ENCODE results near the gene TMEFF2.
"Not testable (repeated sequence)": the region's sequence is repeated elsewhere in the genome, so short reads cannot be mapped to it uniquely, and the experiment has no call there.

Gene TMEFF2

DNA sequence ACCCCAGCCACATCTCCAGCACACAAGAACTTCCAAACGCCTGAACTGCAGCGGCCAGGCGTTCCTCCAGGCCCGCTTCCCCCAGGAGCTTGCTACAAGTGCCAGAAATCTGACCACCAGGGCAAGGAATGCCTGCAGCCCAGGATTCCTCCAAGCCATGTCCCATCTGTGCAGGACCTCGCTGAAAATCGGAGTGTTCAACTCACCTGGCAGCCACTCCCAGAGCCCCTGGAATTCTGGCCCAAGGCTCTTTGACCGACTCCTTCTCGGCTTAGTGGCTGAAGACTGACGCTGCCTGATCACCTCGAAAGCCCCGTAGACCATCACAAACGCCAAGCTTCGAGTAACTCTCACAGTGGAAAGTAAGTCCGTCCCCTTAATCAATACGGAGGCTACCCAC lies 62.1 kb downstream of the TMEFF2 start:
- H3K27me3 ChIP-seq (ENCODE audit: control insufficient read depth, insufficient read depth, low read length, poor library complexity, severe bottlenecking); H3K4me3 ChIP-seq (ENCODE audit: insufficient read depth, low read depth, low read length); H3K36me3 ChIP-seq (ENCODE audit: control insufficient read depth, insufficient read depth, low read length); H3K27ac ChIP-seq (ENCODE audit: insufficient read depth, low read depth, low read length, poor library complexity, severe bottlenecking); H3K4me1 ChIP-seq (ENCODE audit: control insufficient read depth, insufficient read depth, low read length); H3K9me3 ChIP-seq (ENCODE audit: control insufficient read depth, low read length): not testable (repeated sequence)
- 94 to 95% methylated on average over 13 of the region's 15 CpGs for WGBS, 2 experiments

DNA sequence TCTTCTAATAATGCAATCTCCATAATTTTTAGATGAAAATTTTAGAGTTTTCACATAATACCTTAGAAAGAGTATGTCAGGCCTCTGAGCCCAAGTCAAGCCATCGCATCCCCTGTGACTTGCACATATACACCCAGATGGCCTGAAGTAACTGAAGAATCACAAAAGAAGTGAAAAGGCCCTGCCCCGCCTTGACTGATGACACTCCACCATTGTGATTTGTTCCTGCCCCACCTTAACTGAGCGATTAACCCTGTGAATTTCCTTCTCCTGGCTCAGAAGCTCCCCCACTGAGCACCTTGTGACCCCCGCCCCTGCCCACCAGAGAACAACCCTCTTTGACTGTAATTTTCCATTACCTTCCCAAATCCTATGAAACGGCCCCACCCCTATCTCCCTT lies 64.4 kb downstream of the TMEFF2 start:
- H3K9me3 ChIP-seq (ENCODE audit: control insufficient read depth, low read length); H3K36me3 ChIP-seq (ENCODE audit: control insufficient read depth, insufficient read depth, low read length); H3K27me3 ChIP-seq (ENCODE audit: control insufficient read depth, insufficient read depth, low read length, poor library complexity, severe bottlenecking); H3K4me1 ChIP-seq (ENCODE audit: control insufficient read depth, insufficient read depth, low read length); H3K27ac ChIP-seq (ENCODE audit: insufficient read depth, low read depth, low read length, poor library complexity, severe bottlenecking); H3K4me3 ChIP-seq (ENCODE audit: insufficient read depth, low read depth, low read length): not testable (repeated sequence)
- 68 to 71% methylated on average over 3 to 5 of the region's 5 CpGs for WGBS, 2 experiments

DNA sequence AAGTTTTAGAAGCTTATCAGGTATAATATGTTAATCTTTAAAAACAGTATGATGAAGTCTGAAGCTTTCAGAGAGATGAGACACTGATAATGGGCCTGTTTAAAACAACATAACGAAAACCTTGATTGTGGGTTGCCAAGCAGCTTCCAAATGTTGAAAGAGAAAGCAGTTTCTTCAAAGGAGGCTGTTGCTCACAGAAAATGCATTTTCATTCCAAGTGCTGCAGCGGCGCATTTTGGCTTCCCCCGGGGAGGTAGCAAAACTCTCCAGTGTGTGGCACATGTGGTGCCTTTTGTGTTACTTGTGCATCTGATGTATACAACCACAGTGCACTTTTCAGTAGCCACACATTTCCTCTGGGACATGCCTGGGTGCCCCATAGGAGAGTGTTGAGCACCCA lies 66.1 kb downstream of the TMEFF2 start:
- Histone ChIP-seq H3K36me3 (ENCODE audit: control insufficient read depth, insufficient read depth, low read length) (no peaks in the 10 kb centered on the region), H3K4me3 (ENCODE audit: insufficient read depth, low read depth, low read length) (no peak overlapping the region), H3K27ac (ENCODE audit: insufficient read depth, low read depth, low read length, poor library complexity, severe bottlenecking) (no peak overlapping the region), H3K27me3 (ENCODE audit: control insufficient read depth, insufficient read depth, low read length, poor library complexity, severe bottlenecking) (no peaks in the 10 kb centered on the region), H3K9me3 (ENCODE audit: control insufficient read depth, low read length) (no peaks in the 10 kb centered on the region), H3K4me1 (ENCODE audit: control insufficient read depth, insufficient read depth, low read length) (no peaks in the 10 kb centered on the region)
- WGBS, 2 experiments = 82 to 92% methylated on average over 4 of the region's 4 CpGs

DNA sequence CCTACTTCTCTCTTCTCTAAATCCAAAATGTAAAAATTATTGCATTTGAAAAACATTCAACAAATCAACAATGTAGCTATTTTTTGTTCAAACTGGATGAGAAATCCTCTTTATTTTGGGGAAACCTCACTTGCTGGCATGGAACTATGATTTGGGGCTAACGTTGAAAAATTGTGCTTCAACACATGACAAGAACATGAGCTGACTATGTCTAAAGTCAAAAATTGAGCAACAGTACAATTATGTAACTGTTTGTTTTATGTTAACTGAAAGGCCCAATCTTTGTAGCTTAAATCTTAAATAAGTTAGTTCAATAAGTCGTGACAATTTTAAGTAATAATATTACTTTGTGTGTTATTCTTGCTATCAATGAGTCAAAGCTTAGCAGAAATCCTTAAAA lies 67.3 kb downstream of the TMEFF2 start:
- Histone ChIP-seq H3K27ac (ENCODE audit: insufficient read depth, low read depth, low read length, poor library complexity, severe bottlenecking) (no peak overlapping the region), H3K4me3 (ENCODE audit: insufficient read depth, low read depth, low read length) (no peak overlapping the region), H3K27me3 (ENCODE audit: control insufficient read depth, insufficient read depth, low read length, poor library complexity, severe bottlenecking) (no peaks in the 10 kb centered on the region), H3K9me3 (ENCODE audit: control insufficient read depth, low read length) (no peaks in the 10 kb centered on the region), H3K4me1 (ENCODE audit: control insufficient read depth, insufficient read depth, low read length) (no peaks in the 10 kb centered on the region), H3K36me3 (ENCODE audit: control insufficient read depth, insufficient read depth, low read length) (no peaks in the 10 kb centered on the region)
- WGBS, 2 experiments = 93 to 97% methylated on average over 1 of the region's 2 CpGs

DNA sequence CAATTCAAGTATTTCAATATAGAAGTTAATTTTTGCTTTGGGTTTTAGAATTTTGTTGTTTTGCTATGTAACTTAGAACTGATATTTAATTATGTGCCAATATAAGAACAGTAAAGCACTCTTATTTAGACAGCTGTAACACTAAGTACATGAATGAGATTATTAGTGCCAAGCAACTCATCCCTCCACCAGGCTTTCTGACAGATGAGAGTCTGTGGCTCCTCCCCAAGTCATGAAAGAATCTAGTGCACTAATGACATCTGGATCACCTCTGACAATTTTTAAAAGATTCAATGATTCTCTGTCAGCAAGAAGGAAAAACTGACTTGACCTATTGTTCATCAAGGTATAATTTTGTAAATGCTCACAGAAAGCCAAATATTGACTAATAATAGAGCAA lies 67.8 kb downstream of the TMEFF2 start:
- no peaks in the 10 kb centered on the region for H3K4me1 ChIP-seq (ENCODE audit: control insufficient read depth, insufficient read depth, low read length)
- no peak overlapping the region for H3K27ac ChIP-seq (ENCODE audit: insufficient read depth, low read depth, low read length, poor library complexity, severe bottlenecking)
- no peak overlapping the region for H3K4me3 ChIP-seq (ENCODE audit: insufficient read depth, low read depth, low read length)
- no peaks in the 10 kb centered on the region for H3K36me3 ChIP-seq (ENCODE audit: control insufficient read depth, insufficient read depth, low read length)
- H3K9me3 ChIP-seq (ENCODE audit: control insufficient read depth, low read length) = no peaks in the 10 kb centered on the region
- no peaks in the 10 kb centered on the region for H3K27me3 ChIP-seq (ENCODE audit: control insufficient read depth, insufficient read depth, low read length, poor library complexity, severe bottlenecking)

DNA sequence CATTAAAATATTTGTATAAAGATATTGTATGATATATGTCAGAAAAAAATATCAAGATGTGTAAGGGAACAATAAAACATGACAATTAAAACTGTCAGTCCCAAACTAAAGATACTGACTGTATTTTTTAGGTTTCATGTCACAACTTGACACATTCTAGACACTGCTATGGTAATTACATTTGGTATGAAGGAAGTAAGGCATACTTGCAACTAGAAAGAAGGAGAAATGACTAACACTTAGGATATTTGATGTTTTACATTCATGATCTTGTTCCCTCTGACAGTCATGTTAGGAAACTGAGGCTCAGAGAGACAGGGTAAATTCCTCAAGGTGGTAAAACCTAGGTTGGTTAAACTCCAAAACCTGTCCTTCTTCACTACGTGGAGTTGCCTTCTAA lies 68.3 kb downstream of the TMEFF2 start:
- Histone ChIP-seq H3K4me3 (ENCODE audit: insufficient read depth, low read depth, low read length) (no peak overlapping the region), H3K4me1 (ENCODE audit: control insufficient read depth, insufficient read depth, low read length) (no peaks in the 10 kb centered on the region), H3K36me3 (ENCODE audit: control insufficient read depth, insufficient read depth, low read length) (no peaks in the 10 kb centered on the region), H3K9me3 (ENCODE audit: control insufficient read depth, low read length) (no peaks in the 10 kb centered on the region), H3K27ac (ENCODE audit: insufficient read depth, low read depth, low read length, poor library complexity, severe bottlenecking) (no peak overlapping the region), H3K27me3 (ENCODE audit: control insufficient read depth, insufficient read depth, low read length, poor library complexity, severe bottlenecking) (no peaks in the 10 kb centered on the region)
- WGBS, 2 experiments = 0% methylated on average over 1 of the region's 1 CpG

DNA sequence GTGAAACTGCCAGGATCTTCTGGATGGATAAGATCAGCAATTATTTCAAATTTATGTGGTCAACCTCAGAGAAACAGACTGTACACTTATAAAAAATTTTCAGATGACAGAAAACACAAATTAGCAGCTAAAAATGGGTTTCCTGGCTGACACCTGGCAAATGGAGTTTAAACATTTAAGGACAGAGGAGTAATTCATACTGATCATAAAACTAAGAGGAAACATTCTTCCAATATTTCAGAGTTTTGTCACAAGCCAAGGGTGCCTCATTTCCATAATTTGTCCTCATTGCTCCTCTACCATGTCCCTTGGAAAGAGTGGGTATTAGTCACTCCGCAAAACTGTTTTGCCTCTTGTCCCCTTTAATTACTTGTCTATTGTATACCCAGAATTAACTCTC lies 70.2 kb downstream of the TMEFF2 start:
- no peak overlapping the region for H3K4me3 ChIP-seq (ENCODE audit: insufficient read depth, low read depth, low read length)
- 94 to 100% methylated on average over 1 of the region's 1 CpG for WGBS, 2 experiments
- H3K36me3 ChIP-seq (ENCODE audit: control insufficient read depth, insufficient read depth, low read length) = no peaks in the 10 kb centered on the region
- H3K4me1 ChIP-seq (ENCODE audit: control insufficient read depth, insufficient read depth, low read length) = no peaks in the 10 kb centered on the region
- H3K27me3 ChIP-seq (ENCODE audit: control insufficient read depth, insufficient read depth, low read length, poor library complexity, severe bottlenecking) = no peaks in the 10 kb centered on the region
- H3K27ac ChIP-seq (ENCODE audit: insufficient read depth, low read depth, low read length, poor library complexity, severe bottlenecking) = no peak overlapping the region
- no peaks in the 10 kb centered on the region for H3K9me3 ChIP-seq (ENCODE audit: control insufficient read depth, low read length)

DNA sequence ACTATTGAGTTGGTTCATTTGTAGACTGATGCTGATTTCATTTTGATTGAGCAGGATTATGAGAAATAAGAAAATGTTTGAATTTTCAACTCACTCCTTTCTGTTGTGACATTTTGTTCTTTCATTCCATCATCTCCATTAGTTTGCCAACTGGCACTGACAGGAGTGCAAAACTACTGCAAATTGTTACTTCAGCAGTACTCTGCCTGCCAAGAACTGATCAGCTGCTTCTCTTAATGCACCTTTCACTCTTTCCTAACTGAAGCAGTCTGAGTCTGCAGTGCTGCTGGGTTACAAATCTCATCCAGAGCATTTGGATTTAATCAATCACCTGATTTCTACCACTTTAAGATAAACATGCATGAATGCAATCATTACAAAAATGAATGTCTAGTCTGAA lies 70.9 kb downstream of the TMEFF2 start:
- H3K4me1 ChIP-seq (ENCODE audit: control insufficient read depth, insufficient read depth, low read length) = no peaks in the 10 kb centered on the region
- H3K36me3 ChIP-seq (ENCODE audit: control insufficient read depth, insufficient read depth, low read length) = no peaks in the 10 kb centered on the region
- no peak overlapping the region for H3K4me3 ChIP-seq (ENCODE audit: insufficient read depth, low read depth, low read length)
- H3K27me3 ChIP-seq (ENCODE audit: control insufficient read depth, insufficient read depth, low read length, poor library complexity, severe bottlenecking) = no peaks in the 10 kb centered on the region
- no peak overlapping the region for H3K27ac ChIP-seq (ENCODE audit: insufficient read depth, low read depth, low read length, poor library complexity, severe bottlenecking)
- H3K9me3 ChIP-seq (ENCODE audit: control insufficient read depth, low read length) = no peaks in the 10 kb centered on the region

DNA sequence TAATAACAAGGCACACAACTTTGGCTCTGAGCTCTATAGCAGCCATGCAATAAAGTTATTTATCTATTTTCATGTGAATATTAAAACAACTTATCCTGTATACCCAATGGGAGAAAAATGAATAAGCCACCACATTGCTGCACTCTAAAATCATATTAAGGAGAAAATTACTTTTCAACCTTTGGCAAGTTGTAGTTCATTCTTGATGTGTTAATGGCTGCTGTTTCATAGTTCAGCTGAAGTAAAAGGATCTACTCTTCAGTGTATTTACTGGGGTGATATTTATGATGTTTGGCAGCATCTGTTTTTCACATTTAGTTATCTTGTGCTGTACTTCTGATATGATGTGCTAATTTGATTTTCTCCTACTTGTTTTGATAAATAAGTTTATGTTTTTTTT lies 71.8 kb downstream of the TMEFF2 start:
- Histone ChIP-seq H3K4me1 (ENCODE audit: control insufficient read depth, insufficient read depth, low read length) (no peaks in the 10 kb centered on the region), H3K27ac (ENCODE audit: insufficient read depth, low read depth, low read length, poor library complexity, severe bottlenecking) (no peak overlapping the region), H3K36me3 (ENCODE audit: control insufficient read depth, insufficient read depth, low read length) (no peaks in the 10 kb centered on the region), H3K4me3 (ENCODE audit: insufficient read depth, low read depth, low read length) (no peak overlapping the region), H3K27me3 (ENCODE audit: control insufficient read depth, insufficient read depth, low read length, poor library complexity, severe bottlenecking) (no peaks in the 10 kb centered on the region), H3K9me3 (ENCODE audit: control insufficient read depth, low read length) (no peaks in the 10 kb centered on the region)

DNA sequence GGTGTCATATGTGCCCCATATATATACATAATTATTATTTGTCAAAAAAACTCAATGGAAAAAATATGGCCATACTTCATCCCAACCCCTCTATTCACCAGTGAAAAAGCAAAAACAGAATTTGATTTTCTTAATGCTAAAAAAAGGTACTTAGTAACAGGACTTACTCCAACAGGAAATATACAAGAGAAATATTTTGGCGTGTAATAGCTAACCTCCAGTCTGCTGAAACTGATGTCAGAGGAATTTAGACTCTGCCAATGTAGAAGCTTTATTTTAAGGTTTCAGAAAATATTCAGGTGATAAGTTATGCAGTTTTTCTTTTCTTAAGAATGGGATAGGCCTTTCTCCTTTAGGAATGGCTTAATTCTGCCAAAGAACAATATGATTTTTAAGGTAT lies 72.6 kb downstream of the TMEFF2 start:
- Histone ChIP-seq H3K27me3 (ENCODE audit: control insufficient read depth, insufficient read depth, low read length, poor library complexity, severe bottlenecking) (no peaks in the 10 kb centered on the region), H3K36me3 (ENCODE audit: control insufficient read depth, insufficient read depth, low read length) (no peaks in the 10 kb centered on the region), H3K4me3 (ENCODE audit: insufficient read depth, low read depth, low read length) (no peak overlapping the region), H3K27ac (ENCODE audit: insufficient read depth, low read depth, low read length, poor library complexity, severe bottlenecking) (no peak overlapping the region), H3K4me1 (ENCODE audit: control insufficient read depth, insufficient read depth, low read length) (no peaks in the 10 kb centered on the region), H3K9me3 (ENCODE audit: control insufficient read depth, low read length) (no peaks in the 10 kb centered on the region)
- WGBS, 2 experiments = 92 to 100% methylated on average over 1 of the region's 1 CpG

DNA sequence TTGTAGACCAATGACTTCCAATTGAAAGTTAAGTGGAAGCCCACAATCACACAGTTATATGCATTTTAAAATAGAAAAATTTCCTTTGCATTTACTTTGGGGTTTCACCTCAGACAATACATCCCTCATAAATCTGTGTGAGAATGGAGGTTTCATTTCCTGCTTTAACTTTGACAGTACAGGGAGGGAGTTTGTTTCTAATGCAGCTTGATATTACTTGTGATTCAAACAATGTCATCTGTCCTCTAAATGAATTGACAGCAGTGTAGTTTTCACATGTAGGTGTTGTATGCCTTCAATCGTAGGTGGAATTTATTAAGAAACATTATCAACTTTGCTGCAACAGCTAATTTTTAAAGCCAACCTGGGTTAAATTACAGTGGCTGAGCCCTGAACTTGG lies 75.2 kb downstream of the TMEFF2 start:
- 77 to 80% methylated on average over 1 of the region's 1 CpG for WGBS, 2 experiments
- H3K36me3 ChIP-seq (ENCODE audit: control insufficient read depth, insufficient read depth, low read length) = no peaks in the 10 kb centered on the region
- H3K4me3 ChIP-seq (ENCODE audit: insufficient read depth, low read depth, low read length) = no peak overlapping the region

More for the DNA sequence above, 75.2 kb downstream of the TMEFF2 start:
- no peaks in the 10 kb centered on the region for H3K4me1 ChIP-seq (ENCODE audit: control insufficient read depth, insufficient read depth, low read length)
- no peaks in the 10 kb centered on the region for H3K27me3 ChIP-seq (ENCODE audit: control insufficient read depth, insufficient read depth, low read length, poor library complexity, severe bottlenecking)
- no peaks in the 10 kb centered on the region for H3K9me3 ChIP-seq (ENCODE audit: control insufficient read depth, low read length)
- no peak overlapping the region for H3K27ac ChIP-seq (ENCODE audit: insufficient read depth, low read depth, low read length, poor library complexity, severe bottlenecking)

Data from ectodermal cell (in vitro differentiated cells).